Stimulated activated effector memory CD8-positive, alpha-beta T cell treated with anti-CD3 and anti-CD28 coated beads, Interleukin-12 subunit alpha, Interleukin-12 subunit beta, amount 100 ng/mL, for 72 hours (primary cell): ENCODE data around the gene TMEM108.

Source experiments
- ATAC-seq: fragments of 150-1000 bp; cut with Tn5 transposase; 2 replicates; pipeline ENCODE4 v1.10.0; 2021
- DNase-seq, 2 donors: peaks; one replicate each; pipeline ENCODE4 v3.0.0; 2021 to 2022; ENCODE audit warnings: low spot score in 2 of 2
- H3K27ac Mint-ChIP-seq: one replicate; pipeline ENCODE4 v1.8.0; 2022; ENCODE audit warnings: mild to moderate bottlenecking, mixed read lengths
- H3K36me3 Mint-ChIP-seq: one replicate; pipeline ENCODE4 v1.8.0; 2022; ENCODE audit warnings: mild to moderate bottlenecking, mixed read lengths
- H3K4me1 Mint-ChIP-seq: one replicate; pipeline ENCODE4 v1.8.0; 2022; ENCODE audit warnings: mixed read lengths
- H3K4me3 Mint-ChIP-seq: one replicate; pipeline ENCODE4 v1.8.0; 2022; ENCODE audit warnings: mild to moderate bottlenecking, mixed read lengths
- H3K9me3 Mint-ChIP-seq: one replicate; pipeline ENCODE4 v1.8.0; 2022; ENCODE audit warnings: mixed read lengths

The TMEM108 gene

DNA sequence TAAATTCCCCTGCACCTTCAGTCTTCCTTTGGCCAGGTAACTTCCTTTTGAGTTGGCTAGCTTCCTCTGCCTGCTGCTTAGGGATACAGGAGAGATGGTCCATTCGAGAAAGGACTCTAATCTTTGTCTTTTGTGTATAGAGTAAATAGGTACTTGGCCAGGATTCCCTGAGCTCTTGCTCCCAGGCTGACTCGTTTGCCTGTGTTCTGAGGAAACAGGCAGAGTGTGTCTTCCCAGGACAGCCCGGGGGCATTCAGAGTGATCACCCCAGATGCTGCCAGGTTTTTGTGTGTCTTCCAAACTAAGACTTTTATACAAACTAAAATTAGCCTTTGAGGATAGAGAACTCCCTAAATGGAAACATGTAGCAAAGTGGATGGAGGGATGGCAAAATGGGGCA, 39.5 kb downstream of the TMEM108 start:
- no peak overlapping the region for H3K4me3 Mint-ChIP-seq
- no peak overlapping the region for H3K27ac Mint-ChIP-seq
- no peaks in the 10 kb centered on the region for H3K4me1 Mint-ChIP-seq
- no peaks in the 10 kb centered on the region for H3K36me3 Mint-ChIP-seq
- DNase-seq (no peak), ATAC-seq (no peak)
- H3K9me3 Mint-ChIP-seq, result no peaks in the 10 kb centered on the region

DNA sequence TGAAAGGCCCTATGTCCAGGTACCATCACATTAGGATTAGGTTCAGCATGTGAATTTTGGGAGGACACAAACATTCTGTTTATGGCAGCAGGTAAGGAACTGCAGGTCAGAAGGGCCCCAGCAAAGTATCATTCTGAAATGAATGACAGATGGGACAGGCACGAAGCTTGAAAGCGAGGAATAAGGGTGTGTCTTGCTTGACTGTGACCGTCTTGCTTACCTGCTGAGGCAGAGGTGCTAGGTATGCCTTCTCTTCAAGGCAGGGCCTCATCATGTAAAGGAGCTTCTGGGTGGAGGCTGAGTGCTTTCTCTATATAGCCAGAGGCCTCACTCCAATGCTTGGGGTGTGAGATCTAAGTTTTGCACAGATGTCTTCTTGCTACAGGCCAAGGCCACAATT, 41.4 kb downstream of the TMEM108 start:
- no peak for DNase-seq
- H3K4me1 Mint-ChIP-seq, result no peaks in the 10 kb centered on the region
- H3K27ac Mint-ChIP-seq, result no peak overlapping the region
- no peaks in the 10 kb centered on the region for H3K9me3 Mint-ChIP-seq
- ATAC-seq, result no peak
- H3K4me3 Mint-ChIP-seq, result no peak overlapping the region
- H3K36me3 Mint-ChIP-seq, result no peaks in the 10 kb centered on the region

DNA sequence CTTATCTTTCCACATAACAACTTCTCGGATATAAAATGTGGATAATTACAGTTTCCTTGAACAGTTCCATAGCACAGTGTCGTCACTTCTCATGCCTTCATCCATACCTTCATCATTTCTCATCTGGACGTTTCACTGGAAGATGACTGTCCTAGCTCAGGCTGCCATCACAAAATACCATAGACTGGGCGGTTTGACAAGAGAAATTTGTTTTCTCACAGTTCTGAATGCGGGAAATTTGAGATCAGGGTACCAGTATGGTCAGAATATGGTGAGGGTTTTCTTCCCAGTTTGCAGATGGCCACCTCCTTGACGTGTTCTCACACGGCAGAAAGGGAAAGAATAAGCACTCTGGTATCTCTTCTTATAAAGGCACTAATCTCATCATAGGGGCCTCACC, 42.8 kb downstream of the TMEM108 start:
- Mint-ChIP-seq H3K27ac (no peak overlapping the region), H3K9me3 (no peaks in the 10 kb centered on the region), H3K4me1 (no peaks in the 10 kb centered on the region), H3K36me3 (no peaks in the 10 kb centered on the region), H3K4me3 (no peak overlapping the region)
- ATAC-seq (no peak), DNase-seq (no peak)

DNA sequence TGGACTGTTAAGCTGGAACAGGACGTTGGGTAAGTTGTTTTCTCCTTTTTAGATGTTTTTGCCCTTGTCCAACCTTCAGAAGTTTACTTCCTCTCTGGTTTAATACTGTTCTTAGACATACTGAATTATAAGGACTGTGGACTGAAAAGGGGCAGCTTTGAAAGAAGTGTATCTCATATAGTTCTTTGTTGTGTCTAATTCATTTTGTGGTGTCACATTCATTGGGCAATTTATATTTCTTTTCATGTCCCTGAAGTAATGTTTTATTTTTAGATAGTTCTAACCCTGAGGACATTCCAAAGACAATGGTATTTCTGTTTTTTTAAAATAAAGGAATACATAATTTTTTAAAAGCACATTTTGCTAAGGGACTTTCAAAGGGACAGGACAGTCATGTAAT, 45.2 kb downstream of the TMEM108 start:
- Mint-ChIP-seq H3K9me3 (no peaks in the 10 kb centered on the region), H3K4me3 (no peak overlapping the region), H3K36me3 (no peaks in the 10 kb centered on the region), H3K27ac (no peak overlapping the region), H3K4me1 (no peaks in the 10 kb centered on the region)
- no peak for DNase-seq
- ATAC-seq, result no peak

DNA sequence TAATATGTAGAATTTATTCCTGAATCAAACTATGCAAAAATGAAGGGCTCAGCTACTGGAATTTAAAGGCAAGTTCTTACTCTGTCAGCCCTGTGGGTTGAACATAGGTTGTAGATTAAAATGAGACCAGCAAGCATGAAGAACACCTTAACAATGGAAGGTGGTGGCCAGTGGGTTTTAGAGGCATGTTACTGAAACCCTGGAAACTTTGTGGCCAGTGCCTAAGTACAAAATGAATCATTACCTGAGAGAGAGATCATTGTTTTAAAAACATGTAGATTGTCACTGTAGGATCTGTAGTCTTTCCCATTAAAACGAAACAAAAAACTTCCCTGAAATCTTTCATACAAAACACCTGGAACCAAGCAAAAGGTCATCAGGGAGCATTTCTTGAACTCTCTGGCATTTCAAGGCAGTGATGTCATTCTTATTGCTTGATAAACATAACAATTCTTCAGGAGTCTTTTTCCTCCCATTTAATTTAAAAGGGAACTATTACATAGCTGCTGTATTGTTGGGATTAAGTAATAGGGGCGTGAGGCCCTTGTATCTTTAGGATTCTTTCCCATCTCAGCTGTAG, 51.8 kb downstream of the TMEM108 start:
- Mint-ChIP-seq H3K27ac (no peak overlapping the region), H3K4me3 (no peak overlapping the region), H3K9me3 (peaks cover 3% of the 10 kb centered on the region), H3K4me1 (no peaks in the 10 kb centered on the region), H3K36me3 (no peaks in the 10 kb centered on the region)
- DNase-seq (no peak), ATAC-seq (no peak)

DNA sequence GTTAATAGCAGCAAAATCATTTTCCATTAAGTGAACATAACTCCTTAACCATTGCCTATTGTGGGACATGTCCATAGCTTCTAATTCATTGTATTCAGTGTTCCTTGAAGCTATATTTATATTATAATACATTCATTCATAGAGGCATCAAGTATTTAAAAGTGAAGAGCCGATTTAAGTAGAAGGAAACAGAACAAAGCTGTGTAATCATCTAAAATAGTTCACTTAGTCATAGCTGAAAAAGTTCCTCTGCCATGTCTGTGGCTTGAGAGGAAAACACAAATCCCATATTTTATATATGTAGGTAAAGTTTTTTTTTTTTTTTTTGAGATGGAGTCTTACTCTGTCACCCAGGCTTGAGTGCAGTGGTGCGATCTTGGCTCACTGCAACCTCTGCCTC, 54.5 kb downstream of the TMEM108 start:
- ATAC-seq (no peak), DNase-seq (no peak)
- H3K9me3 Mint-ChIP-seq, result peaks cover 3% of the 10 kb centered on the region
- H3K4me1 Mint-ChIP-seq, result no peaks in the 10 kb centered on the region
- H3K4me3 Mint-ChIP-seq, result no peak overlapping the region
- no peaks in the 10 kb centered on the region for H3K36me3 Mint-ChIP-seq
- H3K27ac Mint-ChIP-seq, result no peak overlapping the region

DNA sequence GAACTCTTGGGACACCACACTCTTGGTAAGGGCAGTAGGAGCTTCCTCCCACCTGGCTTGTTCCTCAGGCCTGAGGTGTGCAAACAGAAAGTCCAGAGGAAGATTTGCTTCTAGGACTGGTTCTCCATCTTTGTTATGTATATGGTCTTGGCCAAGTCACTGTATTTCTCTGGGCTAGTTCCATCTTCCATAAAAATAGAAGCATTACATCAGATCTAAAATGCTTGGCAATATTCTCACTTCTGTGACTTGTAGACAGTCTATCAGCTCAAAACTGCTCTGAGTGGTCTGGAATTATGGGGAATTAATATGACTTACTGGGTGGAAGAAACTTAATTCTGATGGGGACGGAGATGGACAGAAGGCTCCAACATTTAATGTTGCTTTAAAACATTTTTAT, 55.2 kb downstream of the TMEM108 start:
- ATAC-seq, result no peak
- Mint-ChIP-seq H3K4me1 (no peaks in the 10 kb centered on the region), H3K4me3 (no peak overlapping the region), H3K27ac (no peak overlapping the region), H3K9me3 (peaks cover 3% of the 10 kb centered on the region), H3K36me3 (no peaks in the 10 kb centered on the region)
- no peak for DNase-seq

DNA sequence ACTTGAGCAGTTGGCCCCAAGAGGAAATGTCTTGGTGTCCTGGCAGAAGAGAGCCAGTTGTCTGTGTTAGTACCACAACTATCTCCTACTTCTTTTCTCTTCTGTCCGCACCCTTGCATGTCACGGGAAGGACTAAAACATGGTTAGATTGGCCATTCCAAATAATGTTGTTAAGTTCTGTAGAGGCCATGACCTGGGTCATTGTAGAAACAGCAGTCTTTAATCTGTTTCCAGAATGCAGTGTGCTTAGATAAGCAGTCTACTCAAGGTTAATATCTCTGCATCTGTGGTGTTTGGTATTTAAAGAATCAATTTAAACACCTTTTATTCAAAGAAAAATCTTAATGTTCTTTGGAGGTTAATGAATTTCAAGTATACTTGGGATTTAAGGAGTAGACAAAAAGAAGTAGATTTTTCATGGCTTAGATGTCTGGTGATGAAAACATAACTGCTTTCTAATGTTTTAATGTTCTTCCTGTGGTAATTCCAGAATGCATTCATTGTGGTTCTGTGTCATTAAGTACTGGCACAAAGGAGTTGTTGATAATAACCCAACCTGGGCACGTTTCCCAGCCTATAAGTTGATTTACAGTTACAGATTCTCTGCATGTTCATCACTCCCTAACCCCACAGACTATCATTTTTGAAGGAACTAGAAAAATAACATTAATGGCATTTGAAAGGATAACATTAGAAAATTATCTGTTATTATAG, 58.9 kb downstream of the TMEM108 start:
- no peak for ATAC-seq
- H3K36me3 Mint-ChIP-seq, result no peaks in the 10 kb centered on the region
- H3K4me3 Mint-ChIP-seq, result no peak overlapping the region
- DNase-seq, result no peak
- peaks cover 3% of the 10 kb centered on the region for H3K9me3 Mint-ChIP-seq
- no peak overlapping the region for H3K27ac Mint-ChIP-seq
- H3K4me1 Mint-ChIP-seq, result no peaks in the 10 kb centered on the region

DNA sequence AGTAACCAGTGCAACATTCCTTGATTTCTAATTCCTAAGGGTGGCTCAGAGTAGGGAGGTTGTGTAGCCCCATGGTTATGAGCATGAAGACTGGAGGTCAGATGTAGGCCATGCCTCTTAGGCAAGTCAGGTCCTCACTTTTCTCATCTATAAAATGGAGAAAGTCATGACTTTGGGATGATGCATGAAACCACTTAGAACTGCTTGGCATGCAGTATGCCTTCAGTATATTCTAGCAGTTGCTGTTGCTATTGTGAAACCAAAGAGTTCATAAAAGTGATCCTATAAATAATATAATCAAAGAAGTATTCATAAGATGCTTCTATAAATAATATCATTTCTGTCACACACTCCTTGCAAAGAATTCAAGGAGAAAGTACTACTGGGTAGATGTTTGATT, 65.5 kb downstream of the TMEM108 start:
- no peaks in the 10 kb centered on the region for H3K4me1 Mint-ChIP-seq
- H3K27ac Mint-ChIP-seq, result no peak overlapping the region
- DNase-seq (no peak), ATAC-seq (no peak)
- H3K36me3 Mint-ChIP-seq, result no peaks in the 10 kb centered on the region
- no peak overlapping the region for H3K4me3 Mint-ChIP-seq
- H3K9me3 Mint-ChIP-seq, result no peaks in the 10 kb centered on the region

- ATAC-seq (no peak), DNase-seq (no peak)
- no peak overlapping the region for H3K4me3 Mint-ChIP-seq
- H3K9me3 Mint-ChIP-seq, result no peaks in the 10 kb centered on the region
- H3K4me1 Mint-ChIP-seq, result no peaks in the 10 kb centered on the region
- no peak overlapping the region for H3K27ac Mint-ChIP-seq
- no peaks in the 10 kb centered on the region for H3K36me3 Mint-ChIP-seq
Measured at GRCh38 chr3:133106169-133106568, 68.0 kb downstream of the TMEM108 start.

DNA sequence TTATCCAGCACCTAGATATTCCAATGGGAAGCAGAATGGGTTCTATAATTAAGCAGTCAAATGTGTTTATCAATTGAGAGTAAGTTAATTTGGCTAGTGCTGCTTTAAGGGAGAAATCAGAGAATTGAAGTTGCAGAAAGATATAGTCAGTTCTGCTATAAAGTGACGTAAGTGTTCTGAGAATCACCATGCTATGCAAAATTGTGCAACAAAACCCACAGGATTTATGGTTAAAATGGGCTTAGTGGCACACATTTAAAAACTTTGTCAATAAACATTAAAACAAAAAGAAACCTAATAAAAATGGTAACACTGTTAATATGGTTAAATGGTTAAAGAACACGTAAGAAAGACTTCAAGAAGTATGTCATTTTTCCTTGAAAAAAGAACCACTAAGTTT, 74.5 kb downstream of the TMEM108 start:
- DNase-seq (no peak), ATAC-seq (no peak)
- no peak overlapping the region for H3K4me3 Mint-ChIP-seq
- no peak overlapping the region for H3K27ac Mint-ChIP-seq
- no peaks in the 10 kb centered on the region for H3K36me3 Mint-ChIP-seq
- no peaks in the 10 kb centered on the region for H3K4me1 Mint-ChIP-seq
- H3K9me3 Mint-ChIP-seq, result no peaks in the 10 kb centered on the region

GRCh38 chr3:133113526-133113925, 75.3 kb downstream of the TMEM108 start:
- Mint-ChIP-seq H3K9me3 (no peaks in the 10 kb centered on the region), H3K4me1 (no peaks in the 10 kb centered on the region), H3K27ac (no peak overlapping the region), H3K4me3 (no peak overlapping the region), H3K36me3 (no peaks in the 10 kb centered on the region)
- DNase-seq, result no peak
- ATAC-seq, result no peak

DNA sequence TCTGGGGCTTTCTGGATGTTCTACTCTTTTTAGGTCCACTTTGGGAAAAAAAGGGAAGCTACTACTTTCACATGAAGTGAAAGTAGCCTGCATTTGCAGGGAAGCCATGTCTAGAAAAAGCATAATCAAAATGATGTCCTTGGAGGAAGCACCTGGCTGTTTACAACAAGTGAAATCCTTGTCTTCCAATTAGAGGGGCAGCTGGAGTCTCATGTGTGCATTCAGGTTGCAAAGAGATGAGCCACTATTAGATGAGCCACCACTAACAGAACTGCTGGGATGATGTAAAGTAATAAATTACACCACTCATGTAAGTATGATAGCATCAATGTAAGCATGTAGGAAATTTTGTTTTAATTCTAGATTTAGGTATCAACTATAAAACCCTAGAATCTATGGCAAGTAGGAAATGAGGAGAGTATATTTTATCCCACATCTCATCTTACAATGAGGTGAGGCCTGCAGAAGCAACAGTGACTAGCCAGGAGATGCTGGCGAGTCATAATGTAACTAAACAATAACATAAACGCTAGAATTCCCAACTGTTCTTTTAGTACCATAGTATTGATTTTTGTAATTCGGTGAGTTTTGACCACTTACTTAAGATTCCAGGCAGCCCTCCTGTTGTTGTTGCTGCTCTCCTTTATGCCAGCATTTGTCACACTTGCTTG, 75.9 kb downstream of the TMEM108 start:
- H3K27ac Mint-ChIP-seq, result no peak overlapping the region
- no peaks in the 10 kb centered on the region for H3K36me3 Mint-ChIP-seq
- H3K4me3 Mint-ChIP-seq, result no peak overlapping the region
- ATAC-seq, result no peak
- no peaks in the 10 kb centered on the region for H3K4me1 Mint-ChIP-seq
- no peaks in the 10 kb centered on the region for H3K9me3 Mint-ChIP-seq
- no peak for DNase-seq

- H3K9me3 Mint-ChIP-seq, result no peaks in the 10 kb centered on the region
- H3K4me3 Mint-ChIP-seq, result no peak overlapping the region
- H3K27ac Mint-ChIP-seq, result no peak overlapping the region
- H3K4me1 Mint-ChIP-seq, result no peaks in the 10 kb centered on the region
- ATAC-seq, result no peak
- no peak for DNase-seq
- no peaks in the 10 kb centered on the region for H3K36me3 Mint-ChIP-seq
Measured at GRCh38 chr3:133115176-133115575, 77.0 kb downstream of the TMEM108 start.

- H3K9me3 Mint-ChIP-seq, result no peaks in the 10 kb centered on the region
- no peak overlapping the region for H3K27ac Mint-ChIP-seq
- no peak overlapping the region for H3K4me3 Mint-ChIP-seq
- DNase-seq, result no peak
- ATAC-seq, result no peak
- H3K36me3 Mint-ChIP-seq, result no peaks in the 10 kb centered on the region
- no peaks in the 10 kb centered on the region for H3K4me1 Mint-ChIP-seq
Measured at GRCh38 chr3:133117342-133117741, 79.2 kb downstream of the TMEM108 start.

- no peak for DNase-seq
- H3K4me1 Mint-ChIP-seq, result no peaks in the 10 kb centered on the region
- H3K4me3 Mint-ChIP-seq, result no peak overlapping the region
- H3K9me3 Mint-ChIP-seq, result no peaks in the 10 kb centered on the region
- no peaks in the 10 kb centered on the region for H3K36me3 Mint-ChIP-seq
- H3K27ac Mint-ChIP-seq, result no peak overlapping the region
- ATAC-seq, result no peak
Measured at GRCh38 chr3:133119176-133119575, 81.0 kb downstream of the TMEM108 start.
